SKM-1 (cell line): ENCODE measurements around the gene YWHAQ.
"Not testable (repeated sequence)": the region's sequence is repeated elsewhere in the genome, so short reads cannot be mapped to it uniquely, and the experiment has no call there.

ENCODE experiments used
- DNase-seq: peaks from one replicate; lab custom pipeline; 2025; ENCODE audit not compliant: unreplicated experiment; lab: John Stamatoyannopoulos, UW

The YWHAQ gene

GRCh38 chr2:9594366-9595054, 36.3 kb downstream of the YWHAQ start:
- DNase-seq, result no peak

- DNase-seq, result no peak
Measured at GRCh38 chr2:9593925-9594324, 36.9 kb downstream of the YWHAQ start.

GRCh38 chr2:9592699-9593098, 38.1 kb downstream of the YWHAQ start:
- no peak for DNase-seq

GRCh38 chr2:9590641-9591040, 40.2 kb downstream of the YWHAQ start:
- DNase-seq, result no peak

GRCh38 chr2:9586465-9586864, 44.3 kb downstream of the YWHAQ start:
- DNase-seq, result no peak

- no peak for DNase-seq
Measured at GRCh38 chr2:9585486-9585885, 45.3 kb downstream of the YWHAQ start.

GRCh38 chr2:9584902-9585301, 45.9 kb downstream of the YWHAQ start:
- not testable (repeated sequence) for DNase-seq

- no peak for DNase-seq
Measured at GRCh38 chr2:9582624-9583023, 48.2 kb downstream of the YWHAQ start.

GRCh38 chr2:9578467-9579235, 52.1 kb downstream of the YWHAQ start:
- no peak for DNase-seq

GRCh38 chr2:9574331-9574730, 56.5 kb downstream of the YWHAQ start:
- DNase-seq, result no peak

GRCh38 chr2:9573840-9574239, 57.0 kb downstream of the YWHAQ start:
- no peak for DNase-seq

- no peak for DNase-seq
Measured at GRCh38 chr2:9573013-9573720, 57.6 kb downstream of the YWHAQ start.

- no peak for DNase-seq
Measured at GRCh38 chr2:9570182-9571060, 60.4 kb downstream of the YWHAQ start.

GRCh38 chr2:9565436-9566153, 65.2 kb downstream of the YWHAQ start:
- DNase-seq, result no peak

- DNase-seq, result no peak
Measured at GRCh38 chr2:9560628-9561027, 70.2 kb downstream of the YWHAQ start.

- no peak for DNase-seq
Measured at GRCh38 chr2:9558948-9559381, 71.8 kb downstream of the YWHAQ start.

GRCh38 chr2:9556121-9556743, 74.6 kb downstream of the YWHAQ start:
- DNase-seq, result no peak

- DNase-seq, result peak; percentile 79
Measured at GRCh38 chr2:9555297-9556120, 75.3 kb downstream of the YWHAQ start, which contains the start of gene ADAM17. Gene ADAM17, minus strand, starts transcription at chr2:9555830. Its CDS starts 225 bp downstream, at chr2:9555605.

GRCh38 chr2:9554921-9555296, 75.9 kb downstream of the YWHAQ start:
- DNase-seq, result peak; percentile 19
